Gastroesophageal sphincter (tissue), 4 donors: Measurements from ENCODE around the gene TANGO2. TPM values are rescaled to one million over a fixed set of nuclear protein-coding genes. Genes with fewer than 3 reads are reported as not detected.

ENCODE experiments used
- ATAC-seq: fragments of 150-250 bp; one replicate; pipeline ENCODE4 v1.9.1; 2016; ENCODE audit warnings: mild to moderate bottlenecking, moderate library complexity
- H3K27ac ChIP-seq, 4 donors: fragments of 200-600 bp; sonication (generic) in 3 of 4; 1 replicate in 3 of 4; 2 replicates in 1 of 4; pipeline ENCODE4 v1.5.1; 2016 to 2019
- H3K27me3 ChIP-seq: fragments of 200-600 bp; sonication (generic); one replicate; pipeline ENCODE4 v1.5.1; 2019
- H3K36me3 ChIP-seq, 2 donors: fragments of 200-600 bp; sonication (generic); one replicate each; pipeline ENCODE4 v1.5.1; 2019; ENCODE audit warnings: control low read depth in 1 of 2
- H3K4me1 ChIP-seq, 3 donors: fragments of 200-600 bp; sonication (generic); 1 replicate in 2 of 3; 2 replicates in 1 of 3; pipeline ENCODE4 v1.5.1; 2016 to 2019; ENCODE audit warnings: control low read depth in 2 of 3
- H3K4me3 ChIP-seq, 2 donors: fragments of 200-600 bp; sonication (generic); one replicate each; pipeline ENCODE4 v1.5.1; 2019; ENCODE audit warnings: mild to moderate bottlenecking in 1 of 2, moderate library complexity in 1 of 2
- H3K9me3 ChIP-seq, 3 donors: fragments of 200-600 bp; sonication (generic); one replicate each; pipeline ENCODE4 v1.5.1; 2017 to 2019; ENCODE audit warnings: control low read depth in 2 of 3
- EP300 ChIP-seq: sonication (generic); formaldehyde crosslinking; IDR thresholded peaks from one replicate; pipeline ENCODE4 v1.6.1; 2017; ENCODE audit warnings: antibody characterized with exemption, mild to moderate bottlenecking
- POLR2A ChIP-seq, 2 donors: fragments of 450-650 bp; IDR thresholded peaks; one replicate each; pipeline ENCODE4 v1.6.1; 2017; ENCODE audit warnings: antibody characterized with exemption in 2 of 2, mild to moderate bottlenecking in 2 of 2, moderate library complexity in 1 of 2
- POLR2AphosphoS5 ChIP-seq: sonication (generic); formaldehyde crosslinking; IDR thresholded peaks from one replicate; pipeline ENCODE4 v1.6.1; 2017; ENCODE audit warnings: antibody characterized with exemption
- WGBS, 2 donors: methylation state at CpG; one replicate each; pipeline ENCODE4 v1.1.5; 2018; ENCODE audit warnings: low coverage in 1 of 2; 5-methylcytosine and 5-hydroxymethylcytosine counted together
- total RNA-seq, 4 donors: library from RNA; depleted of rRNA; stranded (reverse); fragments of >200 nt; gene quantifications; one replicate each; pipeline ENCODE4 v1.1.0, GENCODE V29; 2016
- TF ChIP-seq, protein P1 (sequence below), 4 experiments: fragments of 200-600 bp in 2 of 4; fragments of 450-650 bp in 2 of 4; sonication (generic) in 1 of 4; IDR thresholded peaks; one replicate each; pipeline ENCODE4 v1.5.1; 2017 to 2019; ENCODE audit warnings: antibody characterized with exemption in 4 of 4, mild to moderate bottlenecking in 2 of 4, moderate library complexity in 2 of 4

Gene TANGO2
- total RNA-seq, 4 donors from 2014 or later, result 20.0 to 65.5 (median 45.8) TPM

DNA sequence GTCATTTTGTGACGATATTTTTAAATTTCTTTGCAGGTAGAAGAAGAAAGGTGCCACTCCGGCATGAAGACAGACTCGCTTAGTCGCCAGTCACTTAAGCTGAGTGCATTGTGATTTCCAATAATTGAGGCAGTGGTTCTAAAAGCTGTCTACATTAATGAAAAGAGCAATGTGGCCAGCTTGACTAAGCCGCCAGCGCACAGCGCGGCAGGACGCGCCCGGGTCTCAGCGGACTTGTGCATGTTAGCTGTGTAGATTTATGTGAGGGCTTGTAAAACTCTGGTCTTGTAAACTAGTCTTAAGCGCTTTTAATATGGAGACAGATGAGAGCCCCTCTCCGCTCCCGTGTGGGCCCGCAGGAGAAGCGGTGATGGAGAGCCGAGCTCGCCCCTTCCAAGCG lies 64.7 kb downstream of the TANGO2 start:
- H3K4me1 ChIP-seq, result peaks cover 0 to 54% (median 38%) of the 10 kb centered on the region in 3 donors

GRCh38 chr22:20086101-20086599 lies 65.2 kb downstream of the TANGO2 start:
- TF ChIP-seq POLR2AphosphoS5 (no peak), POLR2A (IDR thresholded peaks at IDR 0.05) (no peak), EP300 (no peak)
- TF ChIP-seq, protein P1, sequence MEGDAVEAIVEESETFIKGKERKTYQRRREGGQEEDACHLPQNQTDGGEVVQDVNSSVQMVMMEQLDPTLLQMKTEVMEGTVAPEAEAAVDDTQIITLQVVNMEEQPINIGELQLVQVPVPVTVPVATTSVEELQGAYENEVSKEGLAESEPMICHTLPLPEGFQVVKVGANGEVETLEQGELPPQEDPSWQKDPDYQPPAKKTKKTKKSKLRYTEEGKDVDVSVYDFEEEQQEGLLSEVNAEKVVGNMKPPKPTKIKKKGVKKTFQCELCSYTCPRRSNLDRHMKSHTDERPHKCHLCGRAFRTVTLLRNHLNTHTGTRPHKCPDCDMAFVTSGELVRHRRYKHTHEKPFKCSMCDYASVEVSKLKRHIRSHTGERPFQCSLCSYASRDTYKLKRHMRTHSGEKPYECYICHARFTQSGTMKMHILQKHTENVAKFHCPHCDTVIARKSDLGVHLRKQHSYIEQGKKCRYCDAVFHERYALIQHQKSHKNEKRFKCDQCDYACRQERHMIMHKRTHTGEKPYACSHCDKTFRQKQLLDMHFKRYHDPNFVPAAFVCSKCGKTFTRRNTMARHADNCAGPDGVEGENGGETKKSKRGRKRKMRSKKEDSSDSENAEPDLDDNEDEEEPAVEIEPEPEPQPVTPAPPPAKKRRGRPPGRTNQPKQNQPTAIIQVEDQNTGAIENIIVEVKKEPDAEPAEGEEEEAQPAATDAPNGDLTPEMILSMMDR (IDR thresholded peaks at IDR 0.05), result no peak
- Histone ChIP-seq H3K4me1 (peaks cover 0 to 50% (median 34%) of the 10 kb centered on the region in 3 donors), H3K9me3 (no peaks in the 10 kb centered on the region), H3K27me3 (no peaks in the 10 kb centered on the region), H3K4me3 (no peak overlapping the region), H3K27ac (no peak overlapping the region), H3K36me3 (peaks cover 0 to 57% of the 10 kb centered on the region in 2 donors)
- 87 to 100% methylated on average over 1 to 14 of the region's 24 CpGs for WGBS, 2 donors
- no peak for ATAC-seq

More for the DNA sequence above, 64.7 kb downstream of the TANGO2 start:
- no peak overlapping the region for H3K4me3 ChIP-seq
- no peaks in the 10 kb centered on the region for H3K27me3 ChIP-seq
- WGBS, 2 donors, result 88 to 93% methylated on average over 7 to 16 of the region's 20 CpGs
- no peak overlapping the region for H3K27ac ChIP-seq
- no peaks in the 10 kb centered on the region for H3K9me3 ChIP-seq
- TF ChIP-seq POLR2A (IDR thresholded peaks at IDR 0.05) (no peak), POLR2AphosphoS5 (no peak), EP300 (no peak)
- TF ChIP-seq, protein P1 (IDR thresholded peaks at IDR 0.05), result no peak
- H3K36me3 ChIP-seq, result peaks cover 0 to 52% of the 10 kb centered on the region in 2 donors
- ATAC-seq, result no peak

DNA sequence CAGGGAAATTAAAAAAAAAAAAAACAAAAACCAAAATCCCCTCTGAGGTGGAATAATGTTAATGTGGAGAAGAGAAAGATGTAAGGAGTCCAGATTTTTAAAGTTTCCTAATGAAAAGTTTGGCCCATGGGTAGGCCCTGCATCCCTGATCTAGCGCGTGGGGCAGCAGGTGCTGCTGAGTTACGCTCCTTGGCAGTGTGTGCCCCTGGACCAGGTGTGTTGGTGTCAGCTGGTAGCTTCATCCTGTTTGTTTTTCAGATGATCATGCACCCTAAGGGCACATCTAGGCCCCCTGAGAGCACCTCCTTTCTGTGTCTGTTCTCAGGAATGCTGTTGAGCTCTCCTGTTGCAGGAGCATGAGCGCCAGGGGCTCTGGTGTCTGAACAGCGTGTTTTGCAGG lies 65.9 kb downstream of the TANGO2 start:
- 93 to 100% methylated on average over 2 to 3 of the region's 5 CpGs for WGBS, 2 donors
- ATAC-seq, result no peak
- H3K9me3 ChIP-seq, result no peaks in the 10 kb centered on the region
- TF ChIP-seq POLR2A (IDR thresholded peaks at IDR 0.05) (no peak), POLR2AphosphoS5 (no peak), EP300 (no peak)
- TF ChIP-seq, protein P1 (IDR thresholded peaks at IDR 0.05), result no peak
- H3K4me3 ChIP-seq, result no peak overlapping the region
- no peaks in the 10 kb centered on the region for H3K27me3 ChIP-seq
- peaks cover 0 to 63% of the 10 kb centered on the region in 2 donors for H3K36me3 ChIP-seq
- H3K27ac ChIP-seq, result no peak overlapping the region
- peaks cover 0 to 44% (median 27%) of the 10 kb centered on the region in 3 donors for H3K4me1 ChIP-seq

GRCh38 chr22:20087319-20088262 lies 66.7 kb downstream of the TANGO2 start:
- no peak for ATAC-seq
- no peak overlapping the region for H3K4me3 ChIP-seq
- WGBS, 2 donors, result 79 to 84% methylated on average over 4 to 5 of the region's 14 CpGs
- TF ChIP-seq, protein P1 (IDR thresholded peaks at IDR 0.05), result no peak
- TF ChIP-seq POLR2AphosphoS5 (no peak), EP300 (no peak), POLR2A (IDR thresholded peaks at IDR 0.05) (no peak)
- H3K27ac ChIP-seq, result no peak overlapping the region
- no peaks in the 10 kb centered on the region for H3K9me3 ChIP-seq
- H3K27me3 ChIP-seq, result no peaks in the 10 kb centered on the region
- H3K36me3 ChIP-seq, result peaks cover 0 to 72% of the 10 kb centered on the region in 2 donors
- peaks cover 0 to 35% (median 20%) of the 10 kb centered on the region in 3 donors for H3K4me1 ChIP-seq
